Tibial artery (tissue), 4 donors: ENCODE data around the gene NUP210.

ENCODE experiments used
- DNase-seq, 2 donors: peaks; one replicate each; pipeline ENCODE4 v3.0.0-alpha.2; 2019
- H3K27ac ChIP-seq, 2 donors: fragments of 200-600 bp; sonication (generic) in 1 of 2; 1 replicate in 1 of 2; 2 replicates in 1 of 2; pipeline ENCODE4 v1.5.1; 2018 to 2019; ENCODE audit warnings: mild to moderate bottlenecking in 1 of 2
- H3K27me3 ChIP-seq, 2 donors: fragments of 200-600 bp; sonication (generic) in 1 of 2; one replicate each; pipeline versions ENCODE4 v1.5.1 to v1.6.0; 2016 to 2019
- H3K36me3 ChIP-seq, 3 donors: fragments of 200-600 bp; sonication (generic) in 2 of 3; one replicate each; pipeline ENCODE4 v1.5.1; 2016 to 2019; ENCODE audit warnings: mild to moderate bottlenecking in 2 of 3
- H3K4me1 ChIP-seq, 4 donors: fragments of 200-600 bp; sonication (generic) in 2 of 4; 1 replicate in 3 of 4; 2 replicates in 1 of 4; pipeline ENCODE4 v1.5.1; 2016 to 2019
- H3K4me3 ChIP-seq, 2 donors: fragments of 200-600 bp; sonication (generic) in 1 of 2; 1 replicate in 1 of 2; 2 replicates in 1 of 2; pipeline ENCODE4 v1.5.1; 2018 to 2019; ENCODE audit warnings: mild to moderate bottlenecking in 2 of 2
- H3K9me3 ChIP-seq, 3 donors: fragments of 200-600 bp; sonication (generic) in 1 of 3; one replicate each; pipeline ENCODE4 v1.5.1; 2016 to 2019
- intact Hi-C: fragments of 100-400 bp; cut with DNase I; formaldehyde crosslinking; loops from one replicate; pipeline ENCODE4 v1.15.0; 2023; ENCODE audit warnings: low total_unique reads
- TF ChIP-seq, protein P1 (sequence below), 2 experiments: fragments of 200-600 bp in 1 of 2; fragments of 450-650 bp in 1 of 2; IDR thresholded peaks; one replicate each; pipeline ENCODE4 v1.5.1; 2017 to 2019; ENCODE audit warnings: antibody characterized with exemption in 2 of 2, mild to moderate bottlenecking in 1 of 2, moderate library complexity in 1 of 2

NUP210 gene

DNA sequence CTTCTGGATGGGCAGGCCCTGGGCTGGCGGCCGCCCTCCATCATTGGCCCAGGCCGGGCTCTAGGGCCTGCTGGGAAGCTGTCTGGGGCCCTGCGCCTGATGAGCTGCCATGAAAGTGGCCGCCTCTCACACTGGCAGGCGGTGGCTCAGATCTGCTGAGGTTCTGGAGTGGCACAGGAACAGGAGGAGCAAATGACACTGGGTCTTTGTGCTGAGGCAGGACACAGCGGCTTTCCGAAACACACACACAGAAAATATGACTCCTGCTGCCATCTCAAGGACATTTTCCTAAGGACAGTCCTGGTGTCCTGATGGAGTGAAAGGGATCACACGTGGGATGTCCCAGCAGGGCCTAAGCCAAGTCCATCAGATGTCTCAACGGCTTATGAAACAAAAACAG, 103.5 kb downstream of the NUP210 start:
- no peaks in the 10 kb centered on the region for H3K4me1 ChIP-seq
- TF ChIP-seq, protein P1, sequence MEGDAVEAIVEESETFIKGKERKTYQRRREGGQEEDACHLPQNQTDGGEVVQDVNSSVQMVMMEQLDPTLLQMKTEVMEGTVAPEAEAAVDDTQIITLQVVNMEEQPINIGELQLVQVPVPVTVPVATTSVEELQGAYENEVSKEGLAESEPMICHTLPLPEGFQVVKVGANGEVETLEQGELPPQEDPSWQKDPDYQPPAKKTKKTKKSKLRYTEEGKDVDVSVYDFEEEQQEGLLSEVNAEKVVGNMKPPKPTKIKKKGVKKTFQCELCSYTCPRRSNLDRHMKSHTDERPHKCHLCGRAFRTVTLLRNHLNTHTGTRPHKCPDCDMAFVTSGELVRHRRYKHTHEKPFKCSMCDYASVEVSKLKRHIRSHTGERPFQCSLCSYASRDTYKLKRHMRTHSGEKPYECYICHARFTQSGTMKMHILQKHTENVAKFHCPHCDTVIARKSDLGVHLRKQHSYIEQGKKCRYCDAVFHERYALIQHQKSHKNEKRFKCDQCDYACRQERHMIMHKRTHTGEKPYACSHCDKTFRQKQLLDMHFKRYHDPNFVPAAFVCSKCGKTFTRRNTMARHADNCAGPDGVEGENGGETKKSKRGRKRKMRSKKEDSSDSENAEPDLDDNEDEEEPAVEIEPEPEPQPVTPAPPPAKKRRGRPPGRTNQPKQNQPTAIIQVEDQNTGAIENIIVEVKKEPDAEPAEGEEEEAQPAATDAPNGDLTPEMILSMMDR (IDR thresholded peaks at IDR 0.05) = no peak
- H3K4me3 ChIP-seq = no peak overlapping the region
- H3K36me3 ChIP-seq = peaks cover 0 to 28% (median 0%) of the 10 kb centered on the region in 3 donors
- intact Hi-C loops = no loop called here
- H3K27me3 ChIP-seq = no peaks in the 10 kb centered on the region
- no peaks in the 10 kb centered on the region for H3K9me3 ChIP-seq
- DNase-seq = no peak
- no peak overlapping the region for H3K27ac ChIP-seq

DNA sequence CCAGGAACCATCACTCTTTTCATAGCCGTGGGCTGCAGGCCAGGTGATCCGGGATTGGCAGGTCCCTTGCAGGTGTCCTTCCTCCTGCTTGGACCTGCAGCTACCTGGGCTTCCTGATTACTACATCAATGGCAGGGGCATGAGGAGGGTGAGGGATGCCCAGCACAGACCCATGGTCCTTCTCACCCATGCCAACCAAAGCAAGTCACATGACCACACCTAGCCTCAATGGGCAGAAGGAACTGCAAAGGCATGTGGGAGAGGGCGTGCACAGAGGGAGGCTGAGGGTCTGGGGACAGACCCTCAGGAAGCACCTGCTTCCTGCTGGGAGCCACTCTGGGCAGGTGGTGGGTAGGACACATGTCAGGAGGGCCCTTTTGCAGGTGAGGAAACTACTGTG, 105.2 kb downstream of the NUP210 start:
- Histone ChIP-seq H3K36me3 (peaks cover 0 to 21% (median 0%) of the 10 kb centered on the region in 3 donors), H3K27ac (no peak overlapping the region), H3K4me1 (no peaks in the 10 kb centered on the region), H3K27me3 (no peaks in the 10 kb centered on the region), H3K9me3 (no peaks in the 10 kb centered on the region), H3K4me3 (no peak overlapping the region)
- DNase-seq = no peak
- TF ChIP-seq, protein P1 (IDR thresholded peaks at IDR 0.05) = no peak
- intact Hi-C loops = no loop called here

DNA sequence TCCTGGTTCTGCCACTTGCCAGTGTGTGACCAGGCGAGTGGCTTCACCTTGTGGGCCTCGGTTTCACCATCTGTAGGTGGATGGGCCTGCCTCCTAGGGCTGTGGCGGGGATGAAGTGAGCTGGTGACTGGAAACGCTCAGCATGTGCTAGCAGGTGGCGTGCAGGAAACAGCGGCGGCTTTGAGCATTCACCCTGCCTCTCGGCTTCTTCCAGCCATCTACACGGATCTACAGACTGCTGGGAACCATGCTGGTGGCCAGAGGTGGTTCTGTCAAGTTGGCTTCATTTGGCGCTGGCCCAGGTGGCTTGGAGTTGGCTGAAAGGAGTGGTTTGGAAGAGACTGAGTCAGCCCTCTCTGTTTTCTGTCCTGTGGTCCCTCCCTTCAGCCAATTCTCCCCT, 106.3 kb downstream of the NUP210 start:
- Histone ChIP-seq H3K9me3 (no peaks in the 10 kb centered on the region), H3K4me3 (no peak overlapping the region), H3K36me3 (peaks cover 0 to 10% (median 0%) of the 10 kb centered on the region in 3 donors), H3K4me1 (no peaks in the 10 kb centered on the region), H3K27ac (no peak overlapping the region), H3K27me3 (no peaks in the 10 kb centered on the region)
- TF ChIP-seq, protein P1 (IDR thresholded peaks at IDR 0.05) = no peak
- DNase-seq = no peak
- intact Hi-C loops = no loop called here

DNA sequence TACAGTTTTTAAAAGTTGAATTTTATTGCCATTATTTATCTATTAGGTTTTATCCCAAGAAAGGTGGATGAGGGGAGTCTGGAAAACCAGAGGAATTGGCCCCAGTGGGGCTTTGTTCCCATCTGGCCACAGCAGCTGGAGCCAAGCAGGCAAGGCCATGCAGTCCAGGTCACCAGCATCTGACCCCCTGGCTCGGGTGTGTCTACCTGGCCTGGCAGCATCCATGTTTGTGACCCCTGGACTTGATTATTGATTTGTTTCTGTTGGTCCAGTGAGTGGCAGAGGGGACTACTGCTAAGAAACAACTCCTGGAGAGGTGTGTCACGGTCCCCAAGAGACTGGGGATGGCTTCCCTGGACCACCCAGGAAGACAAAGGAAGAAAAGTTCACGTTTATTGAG, 111.1 kb downstream of the NUP210 start:
- intact Hi-C loops = no loop called here
- Histone ChIP-seq H3K4me3 (no peak overlapping the region), H3K9me3 (no peaks in the 10 kb centered on the region), H3K36me3 (no peaks in the 10 kb centered on the region), H3K27ac (no peak overlapping the region), H3K27me3 (peaks cover 0 to 5% of the 10 kb centered on the region in 2 donors), H3K4me1 (no peaks in the 10 kb centered on the region)
- DNase-seq = no peak
- TF ChIP-seq, protein P1 (IDR thresholded peaks at IDR 0.05) = no peak

DNA sequence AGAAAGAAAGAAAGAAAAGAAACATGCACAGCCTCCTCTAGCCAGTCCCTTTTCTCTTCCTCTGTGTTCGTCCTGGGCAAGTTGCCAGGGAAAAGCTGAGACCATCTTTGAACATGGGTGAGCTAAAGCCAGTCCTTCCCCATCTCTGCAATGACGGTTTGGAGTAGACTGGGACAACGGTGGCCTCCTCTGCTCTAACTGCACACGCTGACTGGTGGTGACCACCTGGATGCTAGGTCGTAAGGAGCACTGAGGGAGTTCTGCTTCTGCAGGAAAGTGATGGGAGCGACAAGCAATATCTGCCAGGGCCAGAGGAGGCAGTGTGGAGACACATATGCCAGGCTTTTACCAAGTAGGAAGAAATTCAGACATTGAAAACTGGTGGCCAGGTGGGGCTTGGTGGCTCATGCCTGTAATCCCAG, 111.7 kb downstream of the NUP210 start:
- no peaks in the 10 kb centered on the region for H3K4me1 ChIP-seq
- H3K27ac ChIP-seq = no peak overlapping the region
- TF ChIP-seq, protein P1 (IDR thresholded peaks at IDR 0.05) = peak in 1 of 2 experiments; percentile 27
- peaks cover 0 to 5% of the 10 kb centered on the region in 2 donors for H3K27me3 ChIP-seq
- H3K4me3 ChIP-seq = no peak overlapping the region
- DNase-seq = no peak
- intact Hi-C loops = no loop called here
- H3K36me3 ChIP-seq = no peaks in the 10 kb centered on the region
- H3K9me3 ChIP-seq = no peaks in the 10 kb centered on the region

DNA sequence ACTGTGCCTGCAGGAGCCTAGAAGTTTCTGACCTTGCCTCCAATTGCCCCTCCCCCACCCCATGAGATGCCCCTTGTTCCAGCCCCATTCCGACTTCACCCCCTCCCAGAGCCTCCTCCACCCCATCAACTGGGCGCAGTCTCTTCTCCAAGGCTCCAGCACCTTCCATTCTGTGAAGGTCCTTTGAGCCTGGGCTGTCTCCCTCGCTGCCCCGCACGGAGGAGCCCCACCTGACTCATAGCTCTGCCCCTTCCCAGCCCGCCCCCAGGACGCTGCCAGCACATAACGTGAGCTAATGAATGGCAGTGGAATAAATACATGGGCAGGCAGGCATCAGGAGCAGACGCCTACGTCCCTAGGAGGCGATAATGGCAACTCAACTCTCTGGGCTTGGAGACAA, 113.1 kb downstream of the NUP210 start:
- no peaks in the 10 kb centered on the region for H3K36me3 ChIP-seq
- intact Hi-C loops = no loop called here

More for the DNA sequence above, 113.1 kb downstream of the NUP210 start:
- no peak overlapping the region for H3K4me3 ChIP-seq
- H3K27ac ChIP-seq = no peak overlapping the region
- DNase-seq = no peak
- H3K9me3 ChIP-seq = no peaks in the 10 kb centered on the region
- peaks cover 0 to 5% of the 10 kb centered on the region in 2 donors for H3K27me3 ChIP-seq
- TF ChIP-seq, protein P1 (IDR thresholded peaks at IDR 0.05) = no peak
- no peaks in the 10 kb centered on the region for H3K4me1 ChIP-seq
